Neural crest cell (in vitro differentiated cells): Measurements from ENCODE around the gene CHRNA4. TPM values are rescaled to one million over a fixed set of nuclear protein-coding genes. Genes with fewer than 3 reads are reported as not detected.

ENCODE experiments used
- DNase-seq: peaks from one replicate; pipeline ENCODE4 v3.0.0; 2021; ENCODE audit warnings: low read depth, mixed read lengths, low spot score
- H3K27ac Mint-ChIP-seq: one replicate; pipeline ENCODE4 v1.8.0; 2021; ENCODE audit warnings: mild to moderate bottlenecking, mixed read lengths; ENCODE audit not compliant: unreplicated experiment
- H3K27me3 Mint-ChIP-seq: 2 replicates; pipeline ENCODE4 v1.8.0; 2021; ENCODE audit warnings: low read depth, mild to moderate bottlenecking, mixed read lengths
- H3K36me3 Mint-ChIP-seq: 2 replicates; pipeline ENCODE4 v1.8.0; 2021; ENCODE audit warnings: low read depth, mild to moderate bottlenecking, mixed read lengths
- H3K4me1 Mint-ChIP-seq: 2 replicates; pipeline ENCODE4 v1.8.0; 2021; ENCODE audit warnings: mixed read lengths
- H3K4me3 Mint-ChIP-seq: one replicate; pipeline ENCODE4 v1.8.0; 2021; ENCODE audit warnings: mild to moderate bottlenecking, mixed read lengths
- H3K9me3 Mint-ChIP-seq: 2 replicates; pipeline ENCODE4 v1.8.0; 2021; ENCODE audit warnings: mixed read lengths
- total RNA-seq: library from RNA; stranded (reverse); gene quantifications from 2 replicates; pipeline ENCODE4 v1.2.1, GENCODE V29; 2021
- TF ChIP-seq, protein P1 (sequence below): fragments of 200-600 bp; sonication (generic); conservative IDR thresholded peaks from 2 replicates; pipeline ENCODE4 v1.5.0; 2021; ENCODE audit warnings: antibody characterized with exemption, mild to moderate bottlenecking

The CHRNA4 gene
- total RNA-seq, 1 donor from 2014 or later: 5.4 TPM

DNA sequence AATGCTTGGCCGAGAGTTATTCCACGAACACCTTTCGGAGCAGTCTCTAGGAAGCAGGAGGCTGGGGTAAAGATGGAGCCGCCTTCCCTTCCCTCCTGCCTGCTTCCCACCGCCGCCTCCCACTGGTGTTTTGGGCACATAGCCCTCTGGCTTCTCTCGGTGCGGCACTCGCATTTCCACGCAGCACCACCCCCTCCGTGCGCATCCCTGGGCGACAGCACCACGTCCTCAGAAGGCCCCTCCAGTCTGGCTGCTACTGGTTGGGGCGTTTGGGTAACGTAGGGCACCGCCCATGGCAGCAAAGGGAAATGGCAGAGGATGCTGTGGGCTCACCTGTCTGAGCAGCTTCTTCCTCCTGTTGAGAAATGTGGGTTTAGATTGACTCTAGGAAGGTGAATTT is 65.7 kb downstream of the CHRNA4 start:
- Mint-ChIP-seq H3K4me3 (peak overlapping the region; percentile 84), H3K4me1 (peaks cover 30% of the 10 kb centered on the region), H3K27ac (peak overlapping the region; percentile 92), H3K36me3 (peaks cover 2% of the 10 kb centered on the region), H3K27me3 (peaks cover 4% of the 10 kb centered on the region), H3K9me3 (no peaks in the 10 kb centered on the region)
- no peak for DNase-seq
- TF ChIP-seq, protein P1, sequence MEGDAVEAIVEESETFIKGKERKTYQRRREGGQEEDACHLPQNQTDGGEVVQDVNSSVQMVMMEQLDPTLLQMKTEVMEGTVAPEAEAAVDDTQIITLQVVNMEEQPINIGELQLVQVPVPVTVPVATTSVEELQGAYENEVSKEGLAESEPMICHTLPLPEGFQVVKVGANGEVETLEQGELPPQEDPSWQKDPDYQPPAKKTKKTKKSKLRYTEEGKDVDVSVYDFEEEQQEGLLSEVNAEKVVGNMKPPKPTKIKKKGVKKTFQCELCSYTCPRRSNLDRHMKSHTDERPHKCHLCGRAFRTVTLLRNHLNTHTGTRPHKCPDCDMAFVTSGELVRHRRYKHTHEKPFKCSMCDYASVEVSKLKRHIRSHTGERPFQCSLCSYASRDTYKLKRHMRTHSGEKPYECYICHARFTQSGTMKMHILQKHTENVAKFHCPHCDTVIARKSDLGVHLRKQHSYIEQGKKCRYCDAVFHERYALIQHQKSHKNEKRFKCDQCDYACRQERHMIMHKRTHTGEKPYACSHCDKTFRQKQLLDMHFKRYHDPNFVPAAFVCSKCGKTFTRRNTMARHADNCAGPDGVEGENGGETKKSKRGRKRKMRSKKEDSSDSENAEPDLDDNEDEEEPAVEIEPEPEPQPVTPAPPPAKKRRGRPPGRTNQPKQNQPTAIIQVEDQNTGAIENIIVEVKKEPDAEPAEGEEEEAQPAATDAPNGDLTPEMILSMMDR: no peak

DNA sequence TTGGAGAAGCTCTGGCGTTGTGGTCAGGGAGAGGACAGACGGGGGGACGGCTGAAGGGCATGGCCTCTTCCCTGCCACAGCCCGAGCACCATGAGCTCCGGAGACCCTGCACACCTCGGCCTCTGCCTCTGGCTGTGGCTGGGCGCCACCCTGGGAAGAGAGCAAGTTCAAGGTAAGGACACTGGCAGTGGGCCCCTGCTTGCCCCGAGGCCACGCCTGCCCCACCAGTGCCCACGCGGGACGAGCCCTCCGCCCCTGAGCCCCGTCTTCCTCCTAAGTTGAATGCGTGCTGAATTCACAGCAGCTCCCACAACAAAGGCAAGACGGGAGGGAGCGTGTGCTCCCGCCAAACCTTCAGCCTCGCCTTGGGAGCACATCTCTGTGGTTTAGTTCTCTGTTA is 66.1 kb downstream of the CHRNA4 start:
- Mint-ChIP-seq H3K36me3 (peaks cover 2% of the 10 kb centered on the region), H3K4me3 (peak overlapping the region; percentile 84), H3K27me3 (peaks cover 4% of the 10 kb centered on the region), H3K9me3 (no peaks in the 10 kb centered on the region), H3K27ac (peak overlapping the region; percentile 92), H3K4me1 (peaks cover 30% of the 10 kb centered on the region)
- TF ChIP-seq, protein P1: no peak
- DNase-seq: no peak

DNA sequence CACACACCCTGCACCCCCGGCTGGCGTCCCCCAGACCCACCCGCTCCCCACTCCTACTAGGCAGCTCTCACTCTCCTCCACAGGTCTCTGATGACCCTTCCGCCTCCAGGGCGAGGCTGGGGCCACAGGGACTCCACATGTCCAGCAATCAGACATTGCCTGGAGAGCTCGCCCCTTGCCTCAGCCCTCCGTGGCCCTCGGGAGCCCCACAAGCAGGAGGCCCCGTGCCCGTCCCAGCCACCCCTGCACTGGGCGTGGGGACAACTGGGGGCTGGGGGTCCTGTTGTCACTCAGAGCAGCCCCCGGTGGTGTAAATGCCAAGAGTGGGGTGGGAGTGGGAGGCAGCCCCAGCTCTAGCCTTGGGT is 66.6 kb downstream of the CHRNA4 start:
- peaks cover 4% of the 10 kb centered on the region for H3K27me3 Mint-ChIP-seq
- H3K27ac Mint-ChIP-seq: peak overlapping the region; percentile 43
- no peak overlapping the region for H3K4me3 Mint-ChIP-seq
- DNase-seq: no peak
- no peaks in the 10 kb centered on the region for H3K9me3 Mint-ChIP-seq
- peaks cover 2% of the 10 kb centered on the region for H3K36me3 Mint-ChIP-seq
- TF ChIP-seq, protein P1: no peak
- peaks cover 30% of the 10 kb centered on the region for H3K4me1 Mint-ChIP-seq

DNA sequence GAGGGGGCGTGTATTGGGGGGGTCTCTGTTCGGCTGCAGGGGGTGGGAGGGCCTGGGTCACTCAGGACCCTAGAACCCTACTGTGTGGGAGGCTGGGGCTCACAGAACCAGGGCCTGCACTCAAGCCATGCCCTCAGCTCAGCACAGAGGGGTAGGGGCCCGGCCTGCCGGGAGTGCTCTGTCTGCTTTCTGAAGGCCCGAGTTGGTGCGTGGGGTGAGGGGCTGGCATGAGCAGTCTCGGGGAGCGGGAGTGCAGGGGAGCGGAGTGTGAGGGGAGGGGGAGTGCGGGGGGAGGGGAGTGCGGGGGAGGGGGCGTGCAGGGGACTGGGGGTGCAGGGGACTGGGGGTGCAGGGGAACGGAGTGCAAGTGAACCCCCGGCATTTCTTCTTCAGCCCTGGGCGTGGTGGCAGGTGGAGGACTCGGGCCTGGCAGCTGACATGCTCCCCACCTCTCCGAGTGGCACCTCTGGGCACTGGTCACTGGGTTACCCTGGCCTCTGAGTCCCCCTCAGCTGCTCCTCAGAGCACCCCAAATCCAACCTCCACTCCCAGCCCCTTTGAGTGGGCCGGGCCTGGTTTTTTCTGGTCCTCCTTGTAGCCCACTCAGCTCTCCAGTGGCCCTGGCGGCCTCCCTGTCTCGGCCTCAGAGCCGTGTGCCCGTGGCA is 67.1 kb downstream of the CHRNA4 start:
- Mint-ChIP-seq H3K36me3 (peaks cover 1% of the 10 kb centered on the region), H3K9me3 (no peaks in the 10 kb centered on the region), H3K27ac (no peak overlapping the region), H3K27me3 (peaks cover 4% of the 10 kb centered on the region), H3K4me1 (peaks cover 27% of the 10 kb centered on the region), H3K4me3 (no peak overlapping the region)
- TF ChIP-seq, protein P1: no peak
- no peak for DNase-seq

DNA sequence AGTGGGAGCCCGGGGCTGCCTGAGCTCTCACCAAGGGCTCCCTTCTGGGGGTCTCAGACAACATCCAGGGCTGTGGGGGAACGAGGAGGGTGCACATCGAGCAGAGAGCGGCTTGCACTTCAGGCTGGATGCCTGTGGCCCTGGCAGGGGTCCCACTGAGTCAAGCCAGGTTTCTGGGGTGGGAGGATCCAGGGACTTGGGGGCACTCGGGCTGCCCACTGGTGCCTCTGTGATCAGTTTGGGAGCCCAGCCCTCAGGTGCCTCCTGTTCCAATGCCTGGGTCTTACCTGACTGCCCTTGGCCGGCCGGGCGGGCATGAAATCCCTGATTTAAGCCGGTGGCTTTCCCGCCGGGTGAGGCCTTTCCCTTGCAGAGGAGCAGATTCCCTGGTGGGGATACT is 67.7 kb downstream of the CHRNA4 start:
- no peak overlapping the region for H3K27ac Mint-ChIP-seq
- no peaks in the 10 kb centered on the region for H3K36me3 Mint-ChIP-seq
- H3K4me1 Mint-ChIP-seq: peaks cover 26% of the 10 kb centered on the region
- no peak overlapping the region for H3K4me3 Mint-ChIP-seq
- no peaks in the 10 kb centered on the region for H3K9me3 Mint-ChIP-seq
- DNase-seq: no peak
- TF ChIP-seq, protein P1: no peak
- H3K27me3 Mint-ChIP-seq: peaks cover 4% of the 10 kb centered on the region

Other genes with a start within 250 kb of the CHRNA4 start
- gene YTHDF1, start 145.2 kb downstream of the CHRNA4 start, total RNA-seq: 59.0 and 59.4 TPM in 2 replicates
- 6.1 and 6.9 TPM in 2 replicates for gene BIRC7, start 125.4 kb downstream of the CHRNA4 start, total RNA-seq
- gene NKAIN4, start 106.9 kb downstream of the CHRNA4 start, total RNA-seq: 42.4 and 44.0 TPM in 2 replicates
- gene ARFGAP1, start 88.5 kb downstream of the CHRNA4 start, total RNA-seq: 128 and 132 TPM in 2 replicates
- 8.9 and 10.2 TPM in 2 replicates for gene COL20A1, start 68.2 kb downstream of the CHRNA4 start, total RNA-seq
- gene KCNQ2, start 111.3 kb upstream of the CHRNA4 start, total RNA-seq: 143 and 157 TPM in 2 replicates
- 4.5 and 4.6 TPM in 2 replicates for gene EEF1A2, start 137.7 kb upstream of the CHRNA4 start, total RNA-seq
- 193 and 201 TPM in 2 replicates for gene PPDPF, start 159.4 kb upstream of the CHRNA4 start, total RNA-seq
- not detected in 2 replicates for gene PTK6, start 176.0 kb upstream of the CHRNA4 start, total RNA-seq
- not detected in 2 replicates for gene SRMS, start 186.4 kb upstream of the CHRNA4 start, total RNA-seq
- 1.5 and 1.9 TPM in 2 replicates for gene FNDC11, start 192.8 kb upstream of the CHRNA4 start, total RNA-seq
- gene HELZ2, start 212.9 kb upstream of the CHRNA4 start, total RNA-seq: 22.3 and 26.5 TPM in 2 replicates